NOMO-1 (cell line): ENCODE data around the gene SLC6A12.

Experiments used
- DNase-seq, 2 experiments: peaks; one replicate each; lab custom pipeline; 2025; ENCODE audit not compliant: unreplicated experiment in 2 of 2; lab: John Stamatoyannopoulos, UW

SLC6A12 gene

GRCh38 chr12:168763-169525 is 45.0 kb downstream of the SLC6A12 start:
- DNase-seq, result peak; percentile 31 to 32

GRCh38 chr12:167959-168600 is 45.9 kb downstream of the SLC6A12 start:
- no peak for DNase-seq

- DNase-seq, result peak in 1 of 2 experiments; percentile 18
Measured at GRCh38 chr12:166425-167075, 47.4 kb downstream of the SLC6A12 start.

- no peak for DNase-seq
Measured at GRCh38 chr12:165862-166368, 48.0 kb downstream of the SLC6A12 start.

- no peak for DNase-seq
Measured at GRCh38 chr12:164207-164606, 49.8 kb downstream of the SLC6A12 start.

GRCh38 chr12:163406-163986 is 50.5 kb downstream of the SLC6A12 start:
- no peak for DNase-seq

GRCh38 chr12:162467-163307 is 51.3 kb downstream of the SLC6A12 start:
- DNase-seq, result no peak

GRCh38 chr12:161823-162222 is 52.1 kb downstream of the SLC6A12 start:
- no peak for DNase-seq

- DNase-seq, result no peak
Measured at GRCh38 chr12:160858-161257, 53.1 kb downstream of the SLC6A12 start.

GRCh38 chr12:159156-159782 is 54.7 kb downstream of the SLC6A12 start:
- no peak for DNase-seq

GRCh38 chr12:157644-158043 is 56.3 kb downstream of the SLC6A12 start:
- no peak for DNase-seq

GRCh38 chr12:156945-157344 is 57.0 kb downstream of the SLC6A12 start:
- DNase-seq, result no peak

GRCh38 chr12:155646-156045 is 58.3 kb downstream of the SLC6A12 start:
- no peak for DNase-seq

GRCh38 chr12:155006-155405 is 59.0 kb downstream of the SLC6A12 start:
- DNase-seq, result no peak

- DNase-seq, result no peak
Measured at GRCh38 chr12:154058-154457, 59.9 kb downstream of the SLC6A12 start.

- DNase-seq, result peak; percentile 61 to 74
Measured at GRCh38 chr12:153080-153746, 60.7 kb downstream of the SLC6A12 start.

GRCh38 chr12:152440-152839 is 61.5 kb downstream of the SLC6A12 start:
- DNase-seq, result peak in 1 of 2 experiments; percentile 20

- no peak for DNase-seq
Measured at GRCh38 chr12:151579-151978, 62.4 kb downstream of the SLC6A12 start.

GRCh38 chr12:148676-149416 is 65.1 kb downstream of the SLC6A12 start:
- DNase-seq, result no peak
